GM19438 (cell line): Measurements from ENCODE around the gene SLX1B.
"Not testable (repeated sequence)": the region's sequence is repeated elsewhere in the genome, so short reads cannot be mapped to it uniquely, and the experiment has no call there.

Experiments used
- ATAC-seq: cut with Tn5 transposase; IDR thresholded peaks from one replicate; pipeline ENCODE4 v1.9.1; 2021; ENCODE audit warnings: low read depth; ENCODE audit not compliant: unreplicated experiment

The SLX1B gene

GRCh38 chr16:29454269-29454668 lies at the start of gene SLX1B, which contains the start of gene BOLA2:
SLX1B (plus strand) TSS chr16:29454533.
BOLA2 (minus strand) TSS chr16:29454351; CDS start chr16:29454253, 98 bp downstream.
- peak; percentile 85 for ATAC-seq

DNA sequence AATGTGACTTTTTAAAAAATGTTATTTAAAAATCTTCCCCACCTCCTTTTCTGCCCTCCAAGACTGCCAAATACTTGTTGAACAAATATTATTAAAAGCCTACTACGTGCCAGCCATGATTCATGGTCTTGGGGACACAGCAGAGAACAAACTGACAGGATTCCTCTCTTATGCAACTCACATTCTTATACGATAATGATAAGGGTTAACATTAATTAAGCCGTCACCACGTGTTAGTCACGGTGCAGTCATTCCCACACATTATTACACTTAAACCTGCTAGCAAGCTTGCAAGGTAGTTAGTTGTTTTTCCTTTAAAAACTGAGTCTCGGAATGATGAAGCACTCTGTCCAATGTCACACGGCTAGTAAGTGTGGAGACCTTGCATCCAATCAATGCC lies 49.1 kb upstream of the SLX1B start:
- not testable (repeated sequence) for ATAC-seq

- not testable (repeated sequence) for ATAC-seq
These were observed 30.7 kb upstream of the SLX1B start for GRCh38 chr16:29423587-29423986.

DNA sequence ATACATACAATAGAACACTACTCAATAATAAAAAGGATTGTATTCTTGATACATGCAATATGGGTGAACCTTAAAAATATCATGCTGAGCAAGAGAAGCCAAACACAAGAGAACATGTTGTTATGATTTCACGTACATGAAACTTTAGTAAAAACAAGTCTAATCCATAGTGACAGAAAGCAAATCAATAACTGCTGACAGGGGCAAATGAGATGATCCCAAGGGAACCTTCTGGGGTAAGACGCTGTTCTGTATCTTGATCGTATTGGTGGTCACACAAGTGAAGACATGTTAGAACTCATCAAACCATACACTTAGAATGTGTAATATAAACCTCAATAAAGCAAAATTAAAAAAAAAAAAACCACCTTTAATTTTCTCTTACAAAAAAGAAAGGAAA lies 28.9 kb upstream of the SLX1B start:
- not testable (repeated sequence) for ATAC-seq

- ATAC-seq = peak; percentile 20
These were observed 579 bp upstream of the SLX1B start for GRCh38 chr16:29453754-29454153.

DNA sequence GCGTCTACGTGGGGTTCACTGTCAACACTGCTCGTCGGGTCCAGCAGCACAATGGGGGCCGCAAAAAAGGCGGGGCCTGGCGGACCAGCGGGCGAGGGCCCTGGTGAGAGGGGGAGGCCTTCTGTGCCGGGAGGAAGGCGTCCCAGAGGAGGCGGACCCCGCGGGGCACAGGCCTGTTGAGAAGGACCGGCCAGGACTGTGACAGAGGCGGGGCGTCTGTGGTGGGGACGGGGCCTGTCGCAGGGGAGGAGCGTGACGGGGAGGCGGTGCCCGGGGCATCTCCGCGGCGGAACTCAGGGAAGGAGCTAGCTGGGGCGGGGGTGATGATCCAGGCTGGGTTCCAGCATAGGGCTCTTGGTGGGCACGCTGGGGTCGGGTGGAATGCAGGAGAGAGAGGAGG lies 495 bp downstream of the SLX1B start:
- peak; percentile 62 for ATAC-seq

GRCh38 chr16:29457660-29458059 lies 3.3 kb downstream of the SLX1B start:
- not testable (repeated sequence) for ATAC-seq

DNA sequence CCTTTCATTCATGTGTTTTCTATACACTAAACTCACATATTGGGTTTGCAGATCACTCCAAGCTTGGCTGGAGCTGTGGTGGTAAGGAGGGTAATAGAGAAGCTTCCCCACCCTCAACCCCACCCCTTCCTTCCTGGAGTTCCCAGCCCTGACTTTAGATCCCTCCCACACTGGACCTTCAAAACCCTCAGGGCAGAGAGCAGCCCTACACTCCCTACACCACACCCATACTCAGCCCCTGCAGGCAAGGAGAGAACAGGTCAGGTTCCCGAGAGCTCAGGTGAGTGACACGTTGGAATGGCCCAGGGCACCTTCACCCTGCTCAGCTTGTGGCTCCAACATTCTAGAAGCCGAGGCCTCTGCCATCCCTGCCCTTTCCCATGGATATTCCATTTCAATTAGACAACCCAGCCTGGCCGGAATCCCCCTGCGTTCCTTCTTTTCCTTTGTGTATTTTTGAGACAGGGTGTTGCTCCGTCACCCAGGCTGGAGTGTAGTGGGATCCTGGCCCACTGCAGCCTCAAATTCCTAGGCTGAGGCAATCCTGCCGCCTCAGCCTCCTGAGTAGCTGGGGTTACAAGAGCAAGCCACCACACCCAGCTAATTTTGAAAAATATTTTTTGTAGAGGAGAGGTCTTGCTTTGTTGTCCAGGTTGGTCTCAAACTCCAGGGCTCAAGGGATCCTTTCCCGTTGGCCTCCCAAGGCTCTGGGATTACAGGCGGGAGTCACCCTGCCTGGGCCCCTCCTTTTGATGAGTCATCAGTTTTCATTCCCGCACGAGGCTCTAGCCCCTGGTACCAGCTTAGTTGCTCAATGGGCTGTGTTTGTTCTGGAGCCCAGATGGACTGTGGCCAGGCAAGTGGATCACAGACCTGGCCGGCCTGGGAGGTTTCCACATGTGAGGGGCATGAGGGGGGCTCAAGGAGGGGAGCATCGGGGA lies 5.6 kb downstream of the SLX1B start, which contains the start of gene SULT1A4:
TSS of gene SULT1A4 (plus strand) at position 208 of the 941 bp plus-strand sequence. CDS start 1,473 bp downstream, outside the sequence.
- not testable (repeated sequence) for ATAC-seq

DNA sequence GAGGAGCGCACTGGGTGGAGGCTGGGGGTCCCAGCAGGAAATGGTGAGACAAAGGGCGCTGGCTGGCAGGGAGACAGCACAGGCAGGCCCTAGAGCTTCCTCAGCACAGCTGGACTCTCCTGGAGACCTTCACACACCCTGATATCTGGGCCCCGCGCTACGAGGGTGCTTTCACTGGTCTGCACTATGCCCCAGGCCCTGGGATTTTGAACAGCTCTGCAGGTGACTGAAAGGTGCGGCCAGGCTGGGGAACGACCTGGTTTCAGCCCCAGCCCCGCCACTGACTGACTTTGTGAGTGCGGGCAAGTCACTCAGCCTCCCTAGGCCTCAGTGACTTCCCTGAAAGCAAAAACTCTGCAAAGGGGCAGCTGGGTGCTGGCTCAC lies 6.3 kb downstream of the SLX1B start:
- not testable (repeated sequence) for ATAC-seq

- ATAC-seq = not testable (repeated sequence)
These were observed 11.9 kb downstream of the SLX1B start for GRCh38 chr16:29465985-29466824.

- ATAC-seq = not testable (repeated sequence)
These were observed 12.6 kb downstream of the SLX1B start for GRCh38 chr16:29466904-29467303.

DNA sequence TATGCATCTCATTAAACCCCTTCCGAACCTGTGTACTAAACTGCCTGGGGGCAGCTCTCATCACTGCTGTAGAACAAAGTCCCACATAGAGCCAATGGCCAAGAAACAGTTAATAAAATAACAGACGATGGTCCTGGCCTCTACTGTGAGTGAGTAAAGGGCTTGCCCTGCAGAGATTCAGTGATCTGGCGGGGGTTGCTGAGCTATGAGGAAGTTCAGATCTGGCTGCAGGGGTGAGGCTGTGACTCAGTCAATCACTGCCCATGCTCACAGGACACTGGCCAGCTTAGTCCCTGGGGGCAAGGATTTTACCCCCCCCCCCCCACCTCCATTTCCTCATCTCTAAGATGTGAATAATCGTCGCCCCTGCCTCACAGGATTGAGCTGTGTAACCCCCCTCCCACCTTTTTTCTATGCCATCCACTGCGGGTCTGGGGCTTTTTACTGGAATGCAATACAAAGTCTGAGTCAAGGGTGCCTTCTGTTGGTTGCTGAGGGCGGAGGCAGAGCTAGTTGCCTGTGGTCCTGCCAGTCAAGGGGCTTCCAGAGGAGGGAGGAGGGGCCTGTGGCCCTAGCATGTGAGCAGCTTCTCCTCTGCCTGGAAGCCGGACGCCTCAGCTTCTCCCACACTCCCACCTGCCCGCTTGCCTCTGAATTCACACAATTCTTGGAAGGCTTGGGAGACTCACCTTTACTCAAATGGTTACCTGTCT lies 13.5 kb downstream of the SLX1B start:
- not testable (repeated sequence) for ATAC-seq

GRCh38 chr16:29469660-29470059 lies 15.3 kb downstream of the SLX1B start:
- not testable (repeated sequence) for ATAC-seq

- ATAC-seq = not testable (repeated sequence)
These were observed 17.7 kb downstream of the SLX1B start for GRCh38 chr16:29472065-29472464.

- ATAC-seq = not testable (repeated sequence)
These were observed 27.9 kb downstream of the SLX1B start for GRCh38 chr16:29482276-29482675.

GRCh38 chr16:29506308-29506707 lies 52.0 kb downstream of the SLX1B start, which contains the start of gene NPIPB12:
NPIPB12 (minus strand) TSS chr16:29506408.
- not testable (repeated sequence) for ATAC-seq
